ENCODE results near the gene SLC43A3.
"Not testable (repeated sequence)": the region's sequence is repeated elsewhere in the genome, so short reads cannot be mapped to it uniquely, and the experiment has no call there.

Gene SLC43A3

GRCh38 chr11:57376095-57377090, 50.5 kb downstream of the SLC43A3 start:
- DNase-seq = no peak

GRCh38 chr11:57375490-57375889, 51.4 kb downstream of the SLC43A3 start:
- DNase-seq = no peak

GRCh38 chr11:57374966-57375365, 52.0 kb downstream of the SLC43A3 start:
- DNase-seq = no peak

DNA sequence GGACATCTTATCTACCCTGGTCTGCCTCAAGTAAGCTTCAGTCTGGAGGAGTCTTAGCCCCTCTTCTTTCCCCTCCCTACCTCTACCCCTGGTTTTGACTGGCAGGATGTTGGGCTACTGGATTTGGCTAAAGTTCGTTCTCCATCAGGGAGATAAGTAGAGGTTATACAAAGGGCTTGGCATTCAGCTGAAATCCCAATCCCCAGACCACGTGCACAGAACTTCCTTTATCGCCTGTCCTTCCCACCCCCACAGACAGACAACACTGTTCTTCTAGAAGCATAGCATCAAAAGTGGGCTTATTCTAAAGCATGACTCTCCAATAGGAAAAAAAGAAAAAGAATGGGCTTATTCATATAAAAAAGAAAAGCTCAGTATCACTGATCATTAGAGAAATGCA, 53.8 kb downstream of the SLC43A3 start:
- no peak for DNase-seq

DNA sequence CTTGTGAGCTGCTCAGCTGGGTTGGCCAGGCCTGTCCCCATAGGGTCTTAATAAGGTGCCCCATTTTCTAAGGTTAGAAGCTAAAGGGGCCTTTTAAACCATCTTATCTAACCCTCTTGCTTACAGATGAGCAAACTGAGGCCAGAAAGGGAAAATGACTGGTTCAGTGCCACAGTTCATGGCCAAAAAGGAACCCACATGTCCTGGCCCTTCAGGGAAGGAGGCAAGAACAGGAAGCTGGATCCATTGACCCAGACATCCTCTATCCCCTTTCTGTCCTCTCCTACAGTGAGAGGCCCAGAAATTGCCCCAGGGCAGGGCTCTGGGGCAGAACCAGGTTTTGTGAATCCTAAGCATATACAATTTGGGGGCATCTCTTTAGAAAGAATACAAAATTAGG, 56.0 kb downstream of the SLC43A3 start:
- no peak for DNase-seq

DNA sequence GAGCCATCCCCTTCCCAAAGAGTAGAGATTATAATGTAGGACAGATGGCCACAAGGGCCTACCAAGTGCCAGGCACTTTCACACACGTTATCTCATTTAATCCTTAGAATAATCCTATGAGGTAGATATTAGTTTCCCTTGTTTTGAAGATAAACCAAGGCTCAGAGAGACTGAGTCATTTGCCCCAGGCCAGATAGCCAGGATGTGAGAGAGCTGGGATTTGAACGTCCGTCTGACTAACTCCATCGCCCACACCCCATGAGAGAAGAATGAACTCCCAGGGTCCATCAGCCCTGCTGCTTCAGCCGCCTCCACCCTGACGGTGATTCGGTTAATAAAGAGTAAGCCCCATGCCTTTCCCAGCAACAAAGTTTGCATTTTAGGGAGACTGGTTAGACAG, 56.7 kb downstream of the SLC43A3 start:
- DNase-seq = no peak

DNA sequence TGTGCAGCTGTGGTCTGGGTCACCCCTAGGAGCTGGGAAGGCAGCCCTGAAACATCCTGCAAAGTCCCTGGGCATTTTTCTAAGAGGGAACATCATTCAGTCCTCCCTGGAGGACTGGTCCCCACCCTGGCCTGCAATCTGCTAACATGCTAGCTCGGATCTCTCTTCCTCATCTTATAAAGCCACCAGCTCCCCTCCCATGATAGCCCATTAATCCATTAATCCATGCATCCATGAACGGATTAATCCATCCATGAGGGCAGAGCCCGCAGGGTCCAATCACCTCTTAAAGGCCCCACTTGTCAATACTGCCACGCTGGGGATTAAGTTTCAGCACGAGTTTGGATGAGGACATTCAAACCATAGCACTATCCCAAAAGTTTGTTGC, 58.1 kb downstream of the SLC43A3 start:
- no peak for DNase-seq

DNA sequence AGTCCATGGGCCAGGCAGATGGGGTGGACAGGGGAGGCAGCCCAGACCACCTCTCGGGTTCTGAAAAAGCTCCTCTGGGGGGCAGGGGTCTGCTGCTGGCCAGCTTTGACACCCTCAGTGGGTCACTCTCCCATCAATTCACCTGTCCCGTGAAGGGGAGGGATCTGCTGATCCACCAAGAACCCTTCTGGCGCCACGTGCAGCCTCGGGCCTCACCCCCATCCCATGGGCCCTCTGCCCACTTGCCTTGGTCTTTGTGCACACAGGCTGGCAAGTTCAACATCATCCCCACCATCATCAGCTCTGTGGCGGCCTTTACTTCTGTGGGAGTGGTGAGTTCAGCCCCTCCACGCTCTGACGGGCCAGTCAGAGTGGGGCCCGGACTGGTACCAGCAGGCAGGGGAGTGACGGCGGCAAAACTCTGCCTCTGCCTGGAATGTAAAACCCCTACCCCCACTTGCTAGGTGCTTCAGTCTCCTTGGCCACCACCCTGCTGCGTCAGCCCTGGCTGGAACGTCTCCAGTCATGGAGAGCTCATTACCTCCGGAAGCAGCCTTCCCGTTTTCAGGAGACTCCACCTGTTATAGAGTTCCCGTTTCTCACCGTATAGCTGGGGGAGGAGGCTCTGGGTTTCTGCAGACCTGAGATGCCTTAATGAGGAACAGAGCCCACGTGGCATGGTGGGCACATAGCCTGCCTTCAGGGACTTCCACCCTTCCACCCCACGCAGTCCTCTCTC, 58.6 kb downstream of the SLC43A3 start:
- DNase-seq = peak; percentile 57

- DNase-seq = no peak
Observed at GRCh38 chr11:57364851-57365660, 61.9 kb downstream of the SLC43A3 start.

DNA sequence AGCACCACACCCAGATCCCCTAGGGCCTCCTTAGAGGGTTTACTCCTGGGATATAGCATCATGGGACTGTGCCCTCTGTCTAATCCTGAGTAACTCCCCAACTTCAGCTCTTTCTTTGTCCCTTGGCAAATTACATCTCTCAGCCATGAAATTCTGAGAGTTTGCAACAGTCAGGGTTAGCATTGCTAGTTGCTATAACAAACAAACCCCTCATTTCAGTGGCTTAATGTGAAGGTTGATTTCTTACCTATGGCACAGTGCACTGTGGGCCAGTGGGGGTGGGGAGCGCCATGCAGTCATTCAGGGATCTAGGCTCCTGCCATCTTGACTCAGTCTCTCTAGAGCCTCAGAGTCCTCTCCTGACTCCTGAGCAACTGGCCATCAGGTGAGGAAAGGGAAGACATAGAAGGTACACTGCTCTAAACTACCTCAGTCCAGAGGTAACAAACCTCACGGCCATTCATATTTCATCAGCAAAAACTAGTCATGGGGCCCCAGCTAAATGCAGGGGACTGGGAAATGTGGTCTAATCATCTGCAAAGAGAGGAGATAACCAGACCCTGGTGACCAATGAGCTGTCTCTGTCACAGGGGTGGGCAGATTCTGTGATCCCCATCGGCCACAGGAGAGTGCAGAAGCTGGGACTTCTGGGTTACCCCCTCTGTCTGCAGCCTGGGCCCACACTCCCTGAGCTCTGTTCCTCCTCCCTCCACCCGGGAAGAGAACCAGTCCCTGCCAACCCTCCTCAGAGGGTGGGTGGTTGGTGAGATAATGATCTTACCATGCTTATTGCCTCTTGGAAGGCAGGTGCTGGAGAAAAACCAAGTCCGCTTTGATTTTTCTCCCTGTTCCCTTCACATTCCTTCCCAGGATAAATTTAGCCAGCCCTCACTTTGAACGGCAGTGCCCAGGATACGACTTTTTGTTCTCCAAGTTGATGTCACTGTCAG, 63.5 kb downstream of the SLC43A3 start:
- DNase-seq = no peak

GRCh38 chr11:57361926-57362325, 65.0 kb downstream of the SLC43A3 start:
- peak; percentile 20 for DNase-seq

DNA sequence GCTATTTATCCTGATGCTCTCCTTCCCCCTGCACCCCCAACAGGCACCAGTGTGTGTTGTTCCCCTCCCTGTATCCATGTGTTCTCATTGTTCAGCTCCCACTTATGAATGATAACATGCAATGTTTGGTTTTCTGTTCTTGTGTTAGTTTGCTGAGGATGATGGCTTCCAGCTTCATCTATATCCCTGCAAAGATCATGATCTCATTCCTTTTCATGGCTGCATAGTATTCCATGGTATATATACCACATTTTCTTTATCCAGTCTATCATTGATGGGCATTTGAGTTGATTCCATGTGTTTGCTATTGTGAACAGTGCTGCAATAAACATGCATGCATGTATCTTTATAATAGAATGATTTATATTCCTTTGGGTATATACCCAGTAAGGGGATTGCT, 65.5 kb downstream of the SLC43A3 start:
- not testable (repeated sequence) for DNase-seq

- no peak for DNase-seq
Observed at GRCh38 chr11:57360991-57361390, 65.9 kb downstream of the SLC43A3 start.

- no peak for DNase-seq
Observed at GRCh38 chr11:57359896-57360690, 66.8 kb downstream of the SLC43A3 start.

DNA sequence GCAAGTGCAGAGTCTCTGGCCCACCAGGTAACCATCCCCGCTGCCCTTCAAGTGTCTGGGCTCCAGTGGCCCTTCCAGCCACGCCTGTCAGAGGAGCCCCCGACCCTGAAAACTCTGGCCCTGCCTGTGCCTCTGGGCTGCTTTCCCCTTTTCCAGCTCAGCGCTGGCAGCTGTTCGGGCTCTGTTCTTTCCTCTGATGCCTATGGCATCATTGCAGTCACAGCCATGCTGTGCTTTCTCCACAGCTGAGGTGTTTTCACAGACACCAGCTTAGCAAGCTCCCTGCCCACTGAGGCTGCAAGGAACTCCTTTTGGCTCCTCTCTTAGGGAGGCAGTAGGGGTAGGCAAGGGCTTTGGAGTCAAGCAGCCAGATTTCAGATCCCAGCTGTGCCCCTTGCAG, 67.5 kb downstream of the SLC43A3 start:
- DNase-seq = no peak

DNA sequence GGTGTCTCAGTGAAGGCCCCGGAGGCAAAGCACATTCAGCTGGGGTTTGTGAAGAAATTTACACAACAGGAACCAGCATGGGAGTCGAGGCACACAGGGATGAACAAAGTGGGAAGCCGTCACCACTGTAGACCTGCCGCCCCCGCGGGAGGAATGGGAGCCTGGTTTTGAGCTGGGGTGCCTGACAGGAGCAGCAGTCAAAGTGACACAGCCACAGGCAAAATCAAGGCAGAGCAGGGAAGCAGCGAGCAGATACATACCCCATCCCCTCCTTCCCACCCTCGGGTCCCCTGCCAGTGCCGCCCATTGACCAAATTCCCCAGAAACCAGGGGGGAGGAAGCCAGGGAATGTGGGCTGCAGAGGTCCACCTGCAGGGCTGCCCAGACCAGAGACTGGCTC, 67.9 kb downstream of the SLC43A3 start:
- no peak for DNase-seq

DNA sequence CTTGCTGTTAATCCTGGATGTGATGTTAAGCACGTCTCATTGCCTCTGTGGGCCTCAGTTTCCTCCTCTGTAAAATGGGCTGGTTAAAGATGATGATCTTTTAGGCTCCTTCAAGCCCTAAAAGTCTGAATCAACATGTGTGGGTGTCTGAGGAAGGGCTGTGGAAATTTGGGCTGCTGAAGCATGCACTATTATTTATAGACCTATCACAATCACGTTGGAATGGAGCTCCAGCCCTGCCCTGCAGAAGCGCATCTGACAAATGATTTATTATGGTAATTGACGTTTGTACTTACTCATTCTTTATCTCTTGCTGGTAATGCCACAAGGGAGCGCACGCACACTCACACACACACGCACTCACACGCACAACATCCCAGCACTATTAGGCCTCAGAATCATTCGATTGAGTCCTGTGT, 68.4 kb downstream of the SLC43A3 start:
- DNase-seq = no peak

- no peak for DNase-seq
Observed at GRCh38 chr11:57357856-57358255, 69.1 kb downstream of the SLC43A3 start.

GRCh38 chr11:57357310-57357709, 69.6 kb downstream of the SLC43A3 start:
- DNase-seq = no peak
